Loucy (cell line): ENCODE measurements around the gene EEF1A2.

ENCODE experiments used
- CTCF ChIP-seq: fragments of 200-600 bp; sonication (generic); conservative IDR thresholded peaks from 2 replicates; pipeline ENCODE4 v1.5.1; 2014; ENCODE audit warnings: mild to moderate bottlenecking, antibody characterized with exemption, low read length
- EZH2phosphoT487 ChIP-seq: fragments of 200-600 bp; IDR thresholded peaks from 2 replicates; pipeline ENCODE4 v1.6.1; 2018; ENCODE audit warnings: antibody characterized with exemption, mild to moderate bottlenecking, moderate library complexity, borderline replicate concordance

GRCh38 chr20:63484236-63484635, 14.6 kb downstream of the EEF1A2 start:
- TF ChIP-seq CTCF (no peak), EZH2phosphoT487 (no peak)
